DMS153 treated with DMSO at 0.1 percent for 48 hours (cell line): Measurements from ENCODE around the gene UBE2D3.

Experiments used
- DNase-seq: peaks from one replicate; lab custom pipeline; 2025; ENCODE audit not compliant: unreplicated experiment; lab: John Stamatoyannopoulos, UW

UBE2D3 gene

DNA sequence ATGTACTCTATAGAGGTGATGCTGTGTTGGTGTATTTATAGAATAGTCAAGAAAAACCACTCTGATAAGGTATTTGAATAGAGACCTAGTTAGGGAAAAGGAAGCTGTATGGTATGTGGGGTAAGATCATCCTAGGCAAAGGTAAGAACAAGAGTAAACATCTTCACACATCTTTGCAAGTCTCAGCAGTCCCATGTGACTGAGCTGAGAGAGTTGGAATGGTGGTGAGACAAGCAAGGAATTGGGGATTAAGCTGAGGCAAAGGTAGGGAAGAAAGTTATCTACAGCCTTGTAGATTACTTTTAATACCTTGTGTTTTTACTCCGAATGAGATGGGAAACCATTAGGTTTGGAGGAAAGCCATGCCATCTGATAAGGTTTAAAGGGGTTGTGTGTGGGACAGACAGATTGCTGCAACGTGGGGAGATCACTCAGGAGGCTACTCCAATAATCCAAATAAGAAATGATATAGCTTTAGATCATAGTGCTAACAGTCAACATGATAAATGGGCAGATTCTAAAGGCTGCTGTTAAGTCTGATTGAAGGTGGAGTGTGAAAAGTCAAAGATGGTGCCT lies 34.9 kb downstream of the UBE2D3 start:
- DNase-seq, result no peak

DNA sequence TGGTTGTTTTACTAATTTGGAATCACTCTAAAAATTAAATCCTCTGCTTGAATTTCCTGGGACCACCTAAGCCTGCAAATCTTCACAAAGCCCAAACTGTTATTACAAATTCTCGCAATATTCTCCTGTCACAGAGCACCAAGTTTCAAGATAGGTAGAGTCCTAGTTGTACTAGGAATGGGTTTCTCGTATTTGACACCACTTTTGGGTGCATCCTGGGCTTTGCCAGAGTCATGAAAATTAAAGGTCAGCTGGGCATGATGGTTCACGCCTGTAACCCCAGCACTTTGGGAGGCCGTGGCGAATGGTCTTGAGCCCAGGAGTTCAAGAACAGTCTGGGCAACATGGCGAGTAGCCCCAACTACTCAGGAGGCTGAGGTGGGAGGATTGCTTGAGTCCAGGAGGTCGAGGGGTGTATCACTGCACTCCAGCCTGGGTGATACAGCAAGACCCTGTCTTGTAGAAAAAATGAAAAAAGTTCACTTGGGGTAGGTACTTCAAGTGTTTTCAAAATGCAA lies 36.0 kb downstream of the UBE2D3 start:
- DNase-seq, result no peak

DNA sequence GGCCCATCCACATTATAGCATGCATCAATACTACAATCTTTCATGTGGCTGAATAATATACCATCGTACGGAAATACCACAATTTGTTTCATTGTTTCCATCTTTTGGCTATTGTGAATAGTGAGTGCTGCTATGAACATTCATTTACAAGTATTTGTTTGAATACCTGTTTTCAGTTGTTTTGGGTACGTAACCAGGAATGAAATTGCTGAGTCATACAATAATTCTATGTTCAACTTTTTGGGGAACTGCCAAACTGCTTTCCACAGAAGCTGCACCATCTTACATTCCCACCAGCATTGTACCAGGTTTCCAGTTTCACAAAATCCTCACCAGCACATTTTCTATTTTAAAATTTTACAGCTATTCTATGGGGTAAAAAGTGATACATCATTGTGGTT lies 38.0 kb downstream of the UBE2D3 start:
- DNase-seq, result no peak

DNA sequence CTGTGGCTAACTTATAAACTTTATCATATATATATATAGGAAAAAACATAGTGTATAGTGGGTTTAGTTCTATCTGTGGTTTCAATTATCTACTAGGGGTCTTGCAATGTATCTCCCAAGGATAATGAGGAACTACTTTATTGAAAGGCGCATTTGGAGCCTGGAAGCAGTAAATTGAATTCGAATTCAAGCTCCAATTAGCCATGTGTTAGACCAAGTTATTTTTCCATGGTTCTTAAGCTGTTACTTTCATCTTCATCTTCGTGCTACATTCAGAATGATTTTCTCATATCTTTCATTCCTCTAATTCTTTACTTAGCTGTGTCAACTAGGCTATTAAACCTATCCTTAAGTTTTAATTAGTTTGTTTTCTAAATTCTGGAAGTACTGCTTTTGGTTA lies 39.4 kb downstream of the UBE2D3 start:
- DNase-seq, result no peak

DNA sequence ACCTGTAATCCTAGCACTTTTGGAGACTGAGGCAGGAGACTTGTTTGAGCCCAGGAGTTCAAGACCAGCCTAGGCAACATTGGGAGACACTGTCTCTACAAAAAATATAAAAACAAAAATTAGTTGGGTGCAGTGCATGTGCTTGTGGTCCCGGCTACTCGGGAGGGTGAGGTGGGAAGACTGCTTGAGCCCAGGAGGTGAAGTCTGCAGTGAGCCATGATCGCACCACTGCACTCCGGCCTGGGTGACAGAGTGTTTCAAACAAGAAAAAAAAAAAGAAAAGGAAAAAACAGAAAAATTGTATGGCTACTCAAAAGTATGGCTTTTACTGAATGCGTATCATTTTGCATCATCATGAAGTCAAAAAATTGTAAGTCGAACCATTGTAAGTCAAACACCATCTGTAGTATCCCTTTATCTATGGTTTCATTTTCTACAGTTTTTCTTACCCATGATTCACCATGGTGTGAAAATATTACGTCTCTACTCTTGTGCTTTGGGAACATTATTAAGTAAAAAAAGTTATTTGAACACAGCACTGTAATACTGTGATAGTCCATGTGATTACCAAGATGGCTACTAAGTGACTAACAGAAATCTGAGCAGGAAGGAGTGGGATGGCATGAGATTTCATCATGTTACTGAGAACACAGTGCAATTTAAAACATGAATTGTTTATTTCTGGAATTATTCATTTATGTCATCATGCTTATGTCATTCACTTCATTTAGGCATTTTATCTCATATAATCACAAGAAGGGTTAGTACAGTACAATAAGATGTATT lies 40.1 kb downstream of the UBE2D3 start:
- no peak for DNase-seq

DNA sequence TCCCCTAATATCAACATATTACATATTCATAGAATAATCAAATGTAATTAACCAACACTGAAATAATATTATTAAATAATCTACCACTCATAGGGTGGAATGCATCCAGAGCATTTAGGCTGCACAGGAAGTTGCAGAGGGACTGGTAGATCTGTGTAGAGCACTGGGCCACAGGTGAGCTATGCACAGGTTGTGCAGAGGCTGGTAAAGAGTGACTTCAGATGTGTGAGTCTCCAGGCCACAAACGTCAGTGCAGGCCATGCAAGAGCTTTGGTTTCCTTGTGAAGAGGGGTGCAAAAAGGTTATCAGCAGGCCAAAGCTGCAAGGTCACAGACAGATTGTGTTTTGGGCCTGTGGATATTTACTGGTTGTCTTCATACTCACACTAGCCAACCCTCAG lies 41.1 kb downstream of the UBE2D3 start:
- DNase-seq, result no peak

DNA sequence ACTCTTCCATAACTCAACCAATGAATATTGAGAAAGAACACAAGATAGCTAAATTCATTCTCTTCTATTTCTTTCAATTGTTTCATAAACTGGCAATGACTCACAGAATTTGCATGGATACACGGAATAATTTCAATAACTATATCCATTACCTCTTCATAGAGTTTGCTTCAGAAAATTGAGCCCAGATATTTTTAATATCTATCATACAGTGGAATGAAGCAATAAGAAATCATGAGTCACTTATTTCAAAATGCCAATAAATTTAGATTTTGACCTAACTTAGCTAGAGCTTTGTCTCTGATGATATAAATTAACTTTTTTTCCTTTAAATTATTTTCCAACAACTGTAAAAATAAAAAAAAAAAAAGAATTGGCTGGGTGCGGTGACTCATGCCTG lies 44.3 kb downstream of the UBE2D3 start:
- DNase-seq, result no peak

DNA sequence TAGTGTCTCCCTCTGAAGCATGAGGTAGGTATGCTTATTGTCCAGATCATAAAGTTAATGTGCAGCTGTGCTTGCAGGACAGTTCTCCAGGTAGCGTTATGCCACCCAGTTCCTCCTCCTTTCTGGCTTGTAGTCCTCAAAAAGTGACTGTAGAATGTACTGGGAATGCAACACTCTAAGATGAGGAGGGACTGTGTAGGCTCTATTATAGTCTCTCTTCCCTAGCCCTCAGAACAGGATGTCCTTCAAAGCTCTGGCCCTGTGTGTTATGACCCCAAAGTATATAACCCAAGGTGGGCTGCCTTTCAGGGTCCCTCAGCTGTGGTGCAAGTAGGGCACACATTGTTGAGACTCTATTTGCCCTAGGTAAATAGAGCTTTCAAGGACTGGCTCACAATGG lies 45.8 kb downstream of the UBE2D3 start:
- no peak for DNase-seq

DNA sequence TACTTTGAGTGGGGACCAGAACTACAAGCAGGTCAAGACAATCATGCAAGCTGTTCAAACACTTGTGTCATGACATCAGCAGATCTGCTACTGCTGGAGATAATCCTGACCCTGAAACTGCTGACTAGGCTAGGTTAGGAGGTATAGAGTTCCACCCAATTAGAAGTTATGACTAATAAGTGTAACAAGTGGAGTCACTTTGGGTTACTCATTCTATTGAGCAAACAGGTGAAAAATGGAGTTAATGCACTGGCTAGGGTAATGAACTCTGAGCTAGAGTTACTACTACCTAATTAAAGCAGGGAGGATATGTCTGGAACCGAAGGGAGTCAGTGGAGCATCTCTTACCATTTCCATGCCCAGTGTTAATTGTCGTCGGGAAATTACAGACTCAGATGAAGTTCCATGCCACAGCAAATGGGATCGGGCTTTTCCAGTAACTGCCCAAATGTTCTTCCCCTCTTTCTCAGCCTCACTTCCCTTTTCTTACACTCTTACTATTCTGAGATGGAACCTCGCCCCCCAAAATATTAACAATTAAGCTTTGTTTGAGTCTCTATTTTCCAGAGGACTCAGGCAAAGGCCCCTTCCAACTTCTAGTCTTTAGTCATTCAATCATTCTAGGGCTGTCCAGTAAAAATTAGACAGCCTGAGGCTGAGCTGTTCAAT lies 46.7 kb downstream of the UBE2D3 start:
- DNase-seq, result no peak

DNA sequence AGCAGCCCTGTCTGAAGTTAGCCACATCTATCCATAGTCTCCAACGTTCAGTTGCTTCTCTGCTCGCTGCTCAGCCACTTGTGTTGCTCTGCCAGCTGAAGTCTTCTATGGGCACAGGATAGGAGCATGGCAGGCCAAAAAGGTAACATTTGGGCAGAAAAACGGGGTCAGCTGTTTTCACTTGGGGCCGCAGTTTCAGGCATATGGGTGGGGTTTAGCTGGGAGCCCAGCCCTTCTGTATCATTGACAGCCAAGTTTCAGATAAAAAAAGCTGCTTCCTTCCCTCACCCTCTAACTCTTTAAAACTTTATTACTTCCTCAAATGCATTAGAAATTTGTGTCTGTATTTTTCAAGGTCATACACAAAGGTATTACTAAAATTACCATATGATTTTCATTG lies 48.1 kb downstream of the UBE2D3 start:
- no peak for DNase-seq

DNA sequence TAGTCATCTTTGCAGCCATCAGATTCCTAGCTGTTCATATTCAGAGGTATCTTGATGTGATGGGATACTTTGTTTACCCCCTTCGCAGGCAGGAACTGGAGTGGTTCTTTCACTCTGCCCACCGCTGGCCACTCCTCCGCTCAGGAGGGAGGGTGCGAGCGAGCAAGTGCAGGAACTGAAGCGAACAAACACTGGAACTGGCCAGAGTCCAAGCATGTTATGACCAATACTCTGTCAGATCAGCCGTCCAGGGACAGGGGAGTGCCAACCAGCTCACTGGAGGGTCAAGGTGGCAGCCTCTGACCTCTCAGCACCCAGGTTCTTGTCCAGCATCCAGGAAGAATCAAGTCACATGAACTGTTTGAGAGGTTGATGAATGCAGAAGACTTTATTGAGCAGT lies 48.6 kb downstream of the UBE2D3 start:
- peak; percentile 22 for DNase-seq

DNA sequence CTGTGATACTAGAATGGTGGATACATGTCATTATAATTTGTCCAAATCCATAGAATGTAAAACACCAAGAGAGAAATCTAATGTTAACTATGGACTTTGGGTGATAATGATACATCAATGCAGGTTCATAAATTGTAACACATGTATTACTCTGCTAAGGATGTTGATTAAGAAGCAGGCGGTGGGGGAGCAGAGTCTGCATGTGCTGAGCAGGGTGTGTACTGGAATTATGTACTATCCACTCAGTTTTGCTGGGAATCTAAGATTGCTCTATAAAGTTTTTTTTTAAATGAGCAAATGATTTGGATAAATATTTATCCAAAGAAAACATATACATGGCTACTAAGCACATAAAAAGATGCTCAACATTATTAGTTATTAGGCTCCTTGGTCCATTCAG lies 51.5 kb downstream of the UBE2D3 start:
- no peak for DNase-seq

DNA sequence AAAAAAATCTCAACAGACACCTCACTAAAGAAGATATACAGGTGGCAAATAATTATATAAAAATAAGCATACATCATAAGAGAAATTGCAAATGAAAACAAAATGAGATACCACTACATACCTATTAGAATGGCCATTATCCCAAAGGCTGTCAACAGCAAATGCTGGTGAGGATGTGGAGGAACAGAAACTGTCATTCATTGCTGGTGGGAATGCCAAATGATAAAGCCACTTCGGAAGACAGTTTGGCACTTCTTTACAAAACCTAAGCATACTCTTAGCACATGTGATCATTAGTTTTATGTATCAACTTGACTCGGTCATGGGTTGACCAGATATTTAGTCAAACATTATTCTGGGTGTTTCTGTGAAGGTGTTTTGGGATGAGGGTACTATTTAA lies 53.1 kb downstream of the UBE2D3 start:
- no peak for DNase-seq

DNA sequence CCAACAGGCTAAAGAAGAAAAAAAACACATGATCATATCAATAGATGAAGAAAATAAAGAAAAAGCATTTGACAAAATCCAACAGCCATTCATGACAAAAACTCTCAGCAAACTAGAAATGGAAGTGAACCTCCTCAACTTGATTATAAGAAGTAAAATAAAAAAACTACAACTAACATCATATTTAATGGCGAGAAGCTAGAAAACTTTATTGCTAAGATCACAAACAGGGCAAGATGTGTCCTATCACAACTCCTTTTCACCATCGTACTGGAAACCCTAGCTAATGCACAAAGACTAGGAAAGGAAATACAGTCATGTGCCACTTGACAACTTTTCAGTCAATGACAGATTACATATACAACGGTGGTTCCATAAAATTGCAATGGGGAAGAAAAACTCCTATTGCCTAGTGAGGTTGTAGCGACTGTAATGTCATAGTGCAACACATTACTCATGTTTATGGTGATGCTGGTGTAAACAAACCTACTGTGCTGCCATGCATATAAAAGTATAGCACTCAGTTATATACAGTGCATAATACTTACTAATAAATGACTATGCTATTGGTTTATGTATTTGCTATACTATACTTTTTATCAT lies 54.5 kb downstream of the UBE2D3 start:
- no peak for DNase-seq

DNA sequence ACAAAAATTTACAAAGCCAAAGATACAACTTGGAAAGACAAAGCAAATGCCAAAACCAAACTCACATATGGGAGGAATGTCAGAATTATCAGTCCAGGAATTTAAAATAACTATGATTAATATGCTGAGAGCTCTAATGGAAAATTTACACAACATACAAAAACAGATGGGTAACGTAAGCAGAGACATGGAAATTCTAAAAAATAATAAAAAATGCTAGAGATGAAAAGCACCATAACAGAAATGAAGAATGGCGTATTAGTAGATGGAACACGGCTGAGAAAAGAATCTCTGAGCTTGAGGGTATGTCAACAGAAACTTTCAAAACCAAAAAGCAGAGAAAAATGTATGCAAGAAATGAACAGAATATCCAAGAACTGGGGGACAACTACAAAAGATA lies 62.5 kb downstream of the UBE2D3 start:
- no peak for DNase-seq

DNA sequence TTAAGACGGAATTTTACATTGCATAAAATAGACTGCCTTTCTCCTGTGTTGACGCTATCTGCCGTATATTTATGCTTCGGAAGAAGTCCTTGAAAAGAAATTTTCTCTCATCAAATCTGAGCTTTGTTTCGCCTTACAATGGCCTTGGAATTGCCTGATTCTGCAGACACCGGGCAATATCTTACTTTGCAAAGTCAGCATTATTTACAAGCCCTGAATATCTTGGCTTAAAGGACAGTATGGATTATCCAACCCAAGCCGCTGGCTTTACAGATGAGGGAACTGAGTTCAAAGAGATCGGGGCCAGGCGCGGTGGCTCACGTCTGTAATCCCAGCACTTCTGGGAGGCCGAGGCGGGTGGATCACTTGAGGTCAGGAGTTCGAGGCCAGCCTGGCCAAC lies 65.4 kb downstream of the UBE2D3 start:
- no peak for DNase-seq

DNA sequence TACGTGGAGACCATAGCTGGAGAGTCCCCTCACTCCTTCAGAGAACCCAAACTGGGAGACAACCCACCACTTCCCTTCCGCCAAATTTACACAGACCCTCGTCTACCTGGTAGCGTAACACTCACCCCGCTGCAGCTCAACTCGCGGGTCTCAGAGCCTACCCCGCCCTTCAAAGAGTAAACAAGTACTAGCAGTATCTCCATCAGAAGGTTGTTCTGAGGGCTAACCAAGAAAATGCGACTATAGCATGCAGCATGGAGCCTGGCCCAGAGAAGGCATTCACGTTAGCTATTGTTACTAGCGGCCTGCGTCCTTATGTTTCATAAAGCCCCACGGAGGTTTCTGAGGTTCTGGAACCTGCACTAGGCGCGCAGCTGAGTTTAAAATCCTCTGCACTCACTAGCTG lies 66.1 kb downstream of the UBE2D3 start:
- DNase-seq, result no peak

DNA sequence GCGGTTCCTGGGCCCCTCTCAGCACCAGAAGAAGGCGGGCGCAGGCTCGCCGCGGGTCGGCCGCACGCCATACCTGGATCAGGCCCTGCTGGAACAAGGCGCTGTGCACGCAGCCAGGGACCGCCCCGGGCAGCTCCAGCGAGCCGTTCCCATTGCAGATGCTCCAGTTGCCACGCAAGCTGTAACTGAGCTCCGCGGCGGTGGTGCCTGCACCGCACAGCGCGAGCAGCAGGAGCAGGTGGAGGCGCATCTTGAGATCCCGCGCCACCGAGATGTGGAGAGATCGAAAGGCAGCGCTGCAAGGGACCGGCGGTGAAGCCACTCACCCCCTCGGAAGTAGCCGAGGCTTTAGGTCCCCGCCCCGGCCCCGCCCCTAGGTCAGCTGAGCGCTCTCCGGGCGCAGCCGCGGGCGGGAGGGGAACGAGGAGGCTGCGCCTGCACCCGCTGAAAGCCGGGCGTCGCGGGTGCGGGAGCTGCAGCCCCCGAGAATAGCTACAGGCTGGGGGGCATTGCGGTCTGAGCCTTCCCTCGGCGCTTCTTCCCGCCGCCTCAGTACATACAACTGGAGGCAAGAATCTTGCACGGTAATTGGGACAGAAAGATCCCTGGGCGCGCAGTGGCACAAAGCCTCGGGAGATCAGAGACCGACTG lies 66.6 kb downstream of the UBE2D3 start, which contains the start of gene MANBA:
MANBA (minus strand) TSS at position 324 of the 651 bp plus-strand sequence; CDS start at position 250, 74 bp downstream.
- DNase-seq, result peak; percentile 64

DNA sequence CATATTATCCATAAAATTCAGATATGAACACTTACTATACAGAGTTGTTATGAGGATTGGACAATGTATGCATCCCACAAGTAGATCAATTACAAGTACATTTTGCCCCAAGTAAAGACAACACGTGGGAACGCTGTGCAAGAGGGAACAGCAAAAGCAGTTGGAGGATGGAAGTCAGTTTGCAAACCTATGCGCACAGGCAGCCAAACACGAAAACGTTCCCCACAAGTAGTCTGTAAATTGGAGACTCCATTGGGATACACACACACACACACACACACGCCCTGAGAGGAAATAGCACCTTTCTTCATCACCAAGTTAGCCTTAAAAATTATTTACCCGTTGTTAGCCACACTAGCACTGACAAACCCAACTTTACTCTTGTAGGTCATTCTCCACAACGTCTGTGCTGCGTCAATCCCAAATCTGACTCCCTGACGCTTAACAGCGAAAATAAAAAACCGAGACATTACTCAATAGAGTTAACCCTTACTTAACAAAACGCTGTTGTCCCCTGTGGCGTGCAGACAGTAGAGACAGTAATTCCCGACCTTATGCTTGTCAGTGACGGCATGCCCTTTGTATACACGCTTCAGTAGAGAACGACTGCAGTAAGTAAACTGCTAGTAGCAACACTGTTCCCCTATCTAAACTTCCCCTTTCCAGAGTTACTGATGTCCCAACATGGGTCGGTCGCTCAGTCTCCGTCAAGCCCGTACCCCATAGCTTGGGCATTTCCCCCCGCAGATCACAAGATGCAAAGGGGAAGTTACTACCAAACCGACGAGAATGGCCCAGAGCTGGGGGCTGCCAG lies 67.3 kb downstream of the UBE2D3 start:
- no peak for DNase-seq
